Placental pericyte (primary cell): Measurements from ENCODE around the gene CARHSP1. TPM values are rescaled to one million over a fixed set of nuclear protein-coding genes. Genes with fewer than 3 reads are reported as not detected.

Source experiments
- total RNA-seq: library from RNA; depleted of rRNA; stranded (reverse); fragments of >200 nt; gene quantifications from 2 replicates; pipeline ENCODE4 v1.2.3, GENCODE V29; 2012

CARHSP1 gene
- total RNA-seq, result 89.2 and 158 TPM in 2 replicates

DNA sequence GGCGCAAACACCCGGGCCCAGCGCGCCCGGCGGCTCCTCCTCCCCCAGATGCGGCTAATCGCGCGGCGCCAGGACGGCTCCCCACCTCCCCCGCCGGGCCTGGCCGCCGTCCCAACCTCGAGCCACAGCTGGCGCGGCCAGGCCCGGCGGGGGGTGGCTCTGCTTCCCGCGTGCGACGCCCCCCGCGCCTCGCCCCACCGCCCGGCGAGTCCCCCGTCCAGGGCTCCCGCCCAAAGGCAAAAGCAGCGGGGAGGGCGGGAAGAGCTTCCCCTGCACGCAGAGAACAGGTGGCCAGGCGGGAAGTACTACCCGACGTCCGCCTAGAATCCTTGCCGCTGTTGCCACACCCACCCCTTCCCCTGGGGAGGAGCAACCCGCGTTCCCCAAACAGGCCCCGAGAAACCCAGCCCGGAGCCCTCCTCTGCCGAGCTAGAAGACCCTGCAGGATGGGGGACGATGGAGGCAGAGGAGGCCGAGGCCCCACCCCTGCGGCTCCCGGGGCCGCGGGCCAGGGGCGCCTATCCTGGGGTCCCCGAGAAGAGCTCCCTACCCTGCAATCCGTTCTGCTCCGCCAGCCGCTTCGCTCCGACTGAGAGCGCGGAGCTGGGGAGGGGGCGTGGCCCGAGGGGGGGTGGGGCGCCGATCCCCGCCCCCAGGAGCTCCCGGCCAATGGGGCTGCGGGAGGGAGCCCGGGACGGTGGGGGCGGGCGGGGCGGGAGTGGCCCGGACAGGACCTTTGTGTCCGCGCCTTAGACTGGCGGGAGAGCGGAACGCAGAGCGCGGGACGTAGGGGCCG, at the start of gene CARHSP1:
TSS of gene CARHSP1 (minus strand) at position 591 of the 796 bp plus-strand sequence. CDS start 9,678 bp downstream, outside the sequence.

DNA sequence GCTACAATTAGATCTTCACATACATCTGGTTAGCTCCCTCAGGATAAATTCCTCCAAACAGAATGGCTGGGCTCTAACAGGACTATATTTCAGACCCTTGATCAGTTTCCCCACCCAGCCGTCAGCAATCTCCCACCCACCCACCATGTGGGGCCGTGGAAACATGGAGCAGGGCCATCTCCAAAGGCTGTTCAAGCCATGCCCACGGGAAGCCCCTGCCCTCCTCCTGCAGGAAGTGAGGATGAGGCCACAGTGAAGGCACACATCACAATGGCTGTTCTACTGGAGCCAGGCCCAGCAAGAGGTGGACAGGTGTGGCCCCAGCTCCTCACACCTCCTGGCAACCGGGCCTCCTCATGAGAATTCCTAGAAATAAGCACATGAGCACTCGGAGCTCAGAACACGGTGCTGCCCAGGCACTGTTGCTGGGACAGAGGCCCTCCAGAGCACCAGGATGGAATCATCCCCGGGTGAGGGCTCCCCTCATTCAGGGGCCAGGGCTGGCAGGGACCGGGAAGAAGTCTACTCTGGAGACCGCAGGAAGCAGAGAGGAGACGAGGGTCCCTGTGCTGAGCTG, 13.3 kb upstream of the CARHSP1 start, which contains the start of gene LITAFD:
TSS of gene LITAFD (plus strand) at position 311 of the 577 bp plus-strand sequence. CDS start 2,005 bp downstream, outside the sequence.

Other genes with a start within 250 kb of the CARHSP1 start
- 26.9 and 46.4 TPM in 2 replicates for gene METTL22, start 247.3 kb downstream of the CARHSP1 start, total RNA-seq
- 0.86 and 1.3 TPM in 2 replicates for gene ABAT, start 194.4 kb downstream of the CARHSP1 start, total RNA-seq
- gene TMEM186, start 71.4 kb downstream of the CARHSP1 start, total RNA-seq, result 4.3 and 6.3 TPM in 2 replicates
- gene PMM2, start 71.2 kb downstream of the CARHSP1 start, total RNA-seq, result 51.1 and 55.4 TPM in 2 replicates
- not detected in 2 replicates for gene LITAFD, start 13.3 kb upstream of the CARHSP1 start, total RNA-seq
- gene USP7, start 94.9 kb upstream of the CARHSP1 start, total RNA-seq, result 63.9 and 90.3 TPM in 2 replicates
- 60.8 and 108 TPM in 2 replicates for gene HAPSTR1, start 222.6 kb upstream of the CARHSP1 start, total RNA-seq